Astrocyte (in vitro differentiated cells and primary cell): Measurements from ENCODE around the gene STK38.

Experiments
- CTCF ChIP-seq: IDR thresholded peaks from 2 replicates; pipeline ENCODE4 v1.5.1; 2011; ENCODE audit warnings: low read depth, mild to moderate bottlenecking, inconsistent platforms, low read length, moderate library complexity; ENCODE audit not compliant: insufficient read depth
- EZH2 ChIP-seq: IDR thresholded peaks from 2 replicates; pipeline ENCODE4 v1.6.1; 2012; ENCODE audit warnings: mild to moderate bottlenecking, low read length, inconsistent platforms; ENCODE audit not compliant: insufficient read depth

DNA sequence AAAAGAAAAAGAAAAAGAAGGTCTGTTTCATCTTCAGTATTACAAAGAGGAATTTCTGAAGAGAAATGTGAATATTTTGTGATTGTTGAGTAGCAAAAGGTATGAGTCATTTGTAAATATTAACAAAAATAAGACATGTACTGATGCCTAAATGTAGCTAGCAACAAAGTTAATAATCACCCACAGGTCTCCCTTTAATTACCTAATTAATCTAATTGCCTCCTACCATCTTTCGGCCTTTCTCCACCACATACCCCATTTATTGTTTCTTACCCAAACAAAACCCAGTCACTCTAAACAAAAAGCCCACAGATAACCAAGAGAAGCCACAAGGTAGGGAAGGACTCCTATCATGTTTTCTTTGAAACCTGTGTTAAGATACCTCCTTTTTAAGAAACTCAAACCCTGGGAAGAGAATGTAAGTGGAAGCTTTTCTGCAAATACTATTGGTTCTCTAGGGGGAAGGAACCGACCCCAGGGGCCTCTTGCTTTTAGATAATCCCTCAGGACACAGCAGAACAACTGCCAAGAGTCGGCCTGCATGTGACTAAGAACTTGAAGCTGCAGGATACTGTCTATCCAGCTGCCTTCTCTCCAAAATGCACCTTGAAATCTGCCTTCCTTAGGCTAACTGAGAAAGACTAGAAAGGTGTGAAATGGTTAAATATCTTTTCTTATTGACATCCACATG is 16.1 kb upstream of the STK38 start:
- no peak for TF ChIP-seq CTCF
- TF ChIP-seq EZH2, result no peak
